Hippocampal formation (tissue), 2 donors: ENCODE results near the gene SFXN5.
A peak's percentile ranks its signal among the peaks of the same experiment; 100 is the strongest.

Experiments
- DNase-seq, 2 donors: peaks; one replicate each; lab custom pipeline; 2025; lab: John Stamatoyannopoulos, UW

Gene SFXN5

DNA sequence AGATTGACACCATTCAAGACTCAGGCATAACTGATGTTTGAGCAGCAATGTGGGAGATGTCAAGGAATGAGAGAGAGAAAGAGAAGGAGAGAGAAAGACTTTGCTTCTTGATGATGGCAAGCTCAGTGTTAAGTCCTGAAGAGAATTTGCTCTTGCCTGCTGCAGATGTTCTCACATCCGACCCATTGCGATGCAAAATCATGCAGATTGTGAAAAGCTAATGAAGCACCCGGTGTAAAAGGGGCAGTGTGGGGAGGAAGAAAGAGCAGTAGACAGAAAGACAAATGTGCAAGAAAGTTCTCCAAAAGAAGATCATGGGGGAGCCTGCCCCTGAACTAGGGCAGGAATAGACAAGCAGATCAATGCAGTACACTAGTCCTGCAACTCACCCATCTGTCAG, 96.5 kb downstream of the SFXN5 start:
- no peak for DNase-seq

GRCh38 chr2:72974436-72974754, 97.1 kb downstream of the SFXN5 start:
- DNase-seq, result no peak

DNA sequence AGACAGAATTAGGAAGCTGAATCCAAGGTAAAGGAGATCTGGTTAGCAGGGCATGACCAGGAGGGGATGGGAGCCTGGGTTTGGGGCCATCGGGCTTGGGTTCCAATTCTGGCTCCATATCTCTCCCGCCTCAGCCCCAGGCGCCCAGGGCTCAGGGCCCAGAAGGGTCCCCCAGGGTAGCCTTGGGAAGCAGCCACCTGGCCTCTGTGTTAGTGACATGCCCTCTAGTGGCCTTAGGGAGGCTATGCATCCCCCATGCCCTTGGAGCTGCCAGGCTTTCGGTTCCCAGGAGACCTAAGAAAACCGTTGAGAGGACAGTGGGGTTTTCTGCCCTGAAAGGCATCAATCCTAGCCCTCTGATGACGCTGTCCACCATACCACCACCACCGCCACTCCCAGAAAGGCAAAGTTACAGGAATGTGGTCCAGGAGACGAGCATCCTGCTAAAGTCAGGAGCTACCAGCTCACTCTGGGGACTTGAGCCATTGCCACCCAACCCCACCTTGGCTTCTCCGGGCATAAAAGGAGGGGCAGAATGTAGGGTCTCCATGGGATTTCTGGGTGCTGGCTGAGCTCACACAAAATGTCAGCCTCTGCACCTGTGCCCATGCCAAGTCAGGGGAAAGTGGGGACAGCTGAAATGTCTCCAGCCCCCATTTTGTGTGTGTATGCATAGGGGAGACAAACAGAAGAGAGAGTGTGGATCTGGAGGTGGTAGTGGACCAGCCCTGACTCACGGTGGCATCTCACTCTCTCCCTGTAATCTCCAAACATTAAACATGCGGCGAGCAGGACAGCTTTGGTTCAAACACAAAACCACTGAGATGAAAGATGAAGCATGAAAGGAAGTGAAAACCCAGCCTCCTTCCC, 97.7 kb downstream of the SFXN5 start:
- peak in 1 of 2 donors; percentile 20 for DNase-seq

DNA sequence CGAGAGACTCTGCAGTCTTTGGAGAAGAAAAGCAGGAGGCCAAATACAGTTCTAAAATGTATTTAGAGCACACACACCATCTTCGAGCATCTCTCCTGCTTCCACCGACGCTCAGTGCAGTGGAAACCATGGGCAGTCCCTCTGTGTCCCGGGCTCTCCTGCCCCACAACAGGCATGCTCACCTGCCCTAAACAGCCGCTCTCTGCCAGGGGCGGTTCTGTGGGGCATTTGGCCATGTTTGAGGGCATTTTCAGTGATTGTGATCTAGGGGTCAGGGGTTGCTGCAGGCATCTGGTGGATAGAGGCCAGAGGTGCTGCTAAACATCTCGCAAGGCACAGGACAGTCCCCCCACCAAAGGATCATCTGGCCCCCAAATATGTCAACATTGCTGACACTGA, 98.4 kb downstream of the SFXN5 start:
- DNase-seq, result no peak

DNA sequence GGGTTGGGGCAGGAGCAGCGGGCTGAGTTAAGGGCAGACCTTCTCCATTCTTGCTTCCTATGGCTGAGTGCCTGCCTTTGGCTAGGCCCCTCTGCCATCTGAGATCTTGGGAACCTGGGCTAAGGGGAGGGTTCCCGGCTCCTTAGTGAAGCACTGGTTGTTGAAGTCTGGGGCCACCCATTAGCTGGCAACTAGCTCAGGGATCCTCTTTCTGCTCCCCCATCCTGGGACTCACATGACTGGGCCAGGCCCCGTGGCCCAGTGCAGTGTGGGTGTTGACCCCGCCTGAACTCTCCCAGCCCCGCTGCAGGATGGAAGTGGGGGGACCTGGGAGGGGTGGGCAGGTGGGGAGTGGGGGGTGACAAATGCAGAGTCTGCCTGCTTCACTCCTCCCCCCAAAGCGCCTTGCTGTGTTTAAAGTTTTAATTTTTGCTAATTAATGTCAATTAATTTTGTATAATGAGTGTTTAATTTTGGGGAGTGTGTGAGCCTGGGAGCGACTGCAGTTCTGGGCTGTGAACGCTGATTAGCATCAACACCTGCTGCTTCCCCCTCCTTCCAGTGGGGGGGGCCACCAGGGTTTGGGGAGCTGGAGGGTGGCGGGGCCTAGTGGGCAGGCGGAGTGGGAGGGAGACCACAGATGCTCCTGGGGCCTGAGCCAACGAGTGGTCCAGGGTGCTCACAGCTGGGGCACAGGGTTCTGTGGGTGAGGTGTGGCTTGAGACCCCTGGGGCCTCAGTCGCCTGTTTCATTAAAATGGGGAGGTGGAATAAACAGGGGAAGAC, 99.0 kb downstream of the SFXN5 start:
- no peak for DNase-seq

DNA sequence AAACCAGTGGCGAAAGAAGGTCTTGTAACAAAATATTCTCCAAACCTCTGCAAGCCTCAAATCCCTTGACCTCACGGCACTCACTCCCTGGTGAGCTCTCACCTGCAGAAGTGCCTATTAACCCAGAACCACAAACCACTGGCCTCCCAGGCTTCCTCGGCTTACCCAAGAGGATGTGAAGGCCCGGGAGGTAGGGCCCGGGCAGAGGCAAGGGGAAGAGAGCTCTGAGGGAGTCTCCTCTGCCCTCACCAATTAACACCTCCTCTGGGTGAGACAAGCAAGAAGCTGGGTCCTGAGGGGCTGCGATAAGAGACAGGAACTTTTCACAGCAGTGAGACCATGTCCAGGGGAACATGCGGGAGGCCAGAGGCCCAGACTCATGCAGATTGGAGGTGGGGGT, 100.5 kb downstream of the SFXN5 start:
- DNase-seq, result no peak

- no peak for DNase-seq
Observed at GRCh38 chr2:72969706-72970105, 101.8 kb downstream of the SFXN5 start.

- DNase-seq, result no peak
Observed at GRCh38 chr2:72968286-72968685, 103.2 kb downstream of the SFXN5 start.

- DNase-seq, result no peak
Observed at GRCh38 chr2:72965770-72966450, 105.6 kb downstream of the SFXN5 start.

GRCh38 chr2:72965016-72965415, 106.5 kb downstream of the SFXN5 start:
- DNase-seq, result no peak

- DNase-seq, result no peak
Observed at GRCh38 chr2:72964146-72964525, 107.4 kb downstream of the SFXN5 start.

DNA sequence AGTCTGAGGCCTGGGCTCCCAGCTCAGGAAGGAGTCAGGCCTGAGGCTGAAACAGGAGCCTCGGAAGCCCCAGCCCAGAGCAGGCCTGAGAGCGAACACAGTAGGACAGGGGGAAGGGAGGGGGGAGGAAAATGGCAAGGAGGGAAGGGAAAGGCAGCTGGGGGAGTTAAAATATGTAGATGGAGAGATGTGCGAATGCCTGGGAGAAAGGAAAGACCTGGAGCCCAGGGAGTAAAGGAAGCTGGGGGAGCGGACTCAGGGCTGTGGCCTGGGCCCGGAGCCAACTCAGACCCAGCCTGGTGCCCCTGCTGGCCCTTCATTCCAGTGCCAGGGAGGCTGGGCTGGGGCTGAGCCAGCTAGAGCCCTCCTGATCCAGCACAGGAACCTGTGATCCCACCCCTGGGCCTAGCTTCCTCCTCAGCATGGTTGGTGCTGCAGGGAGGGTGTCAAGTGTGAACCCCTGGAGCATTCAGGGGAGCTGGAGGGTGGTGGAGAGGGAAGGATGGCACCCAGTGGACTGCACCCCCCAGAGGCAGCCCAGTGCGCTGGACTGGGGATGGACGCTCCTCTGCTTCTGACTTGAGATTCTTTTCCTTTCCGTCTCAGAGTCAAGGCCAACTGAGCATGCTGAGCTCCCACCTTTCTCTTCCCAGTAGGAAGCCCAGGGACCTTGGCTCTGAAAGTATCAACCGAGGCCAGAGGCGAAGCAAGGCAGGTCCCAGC, 107.9 kb downstream of the SFXN5 start:
- DNase-seq, result no peak

GRCh38 chr2:72962911-72963310, 108.6 kb downstream of the SFXN5 start:
- DNase-seq, result no peak

- no peak for DNase-seq
Observed at GRCh38 chr2:72961853-72962468, 109.6 kb downstream of the SFXN5 start.

GRCh38 chr2:72961036-72961720, 110.3 kb downstream of the SFXN5 start:
- no peak for DNase-seq

DNA sequence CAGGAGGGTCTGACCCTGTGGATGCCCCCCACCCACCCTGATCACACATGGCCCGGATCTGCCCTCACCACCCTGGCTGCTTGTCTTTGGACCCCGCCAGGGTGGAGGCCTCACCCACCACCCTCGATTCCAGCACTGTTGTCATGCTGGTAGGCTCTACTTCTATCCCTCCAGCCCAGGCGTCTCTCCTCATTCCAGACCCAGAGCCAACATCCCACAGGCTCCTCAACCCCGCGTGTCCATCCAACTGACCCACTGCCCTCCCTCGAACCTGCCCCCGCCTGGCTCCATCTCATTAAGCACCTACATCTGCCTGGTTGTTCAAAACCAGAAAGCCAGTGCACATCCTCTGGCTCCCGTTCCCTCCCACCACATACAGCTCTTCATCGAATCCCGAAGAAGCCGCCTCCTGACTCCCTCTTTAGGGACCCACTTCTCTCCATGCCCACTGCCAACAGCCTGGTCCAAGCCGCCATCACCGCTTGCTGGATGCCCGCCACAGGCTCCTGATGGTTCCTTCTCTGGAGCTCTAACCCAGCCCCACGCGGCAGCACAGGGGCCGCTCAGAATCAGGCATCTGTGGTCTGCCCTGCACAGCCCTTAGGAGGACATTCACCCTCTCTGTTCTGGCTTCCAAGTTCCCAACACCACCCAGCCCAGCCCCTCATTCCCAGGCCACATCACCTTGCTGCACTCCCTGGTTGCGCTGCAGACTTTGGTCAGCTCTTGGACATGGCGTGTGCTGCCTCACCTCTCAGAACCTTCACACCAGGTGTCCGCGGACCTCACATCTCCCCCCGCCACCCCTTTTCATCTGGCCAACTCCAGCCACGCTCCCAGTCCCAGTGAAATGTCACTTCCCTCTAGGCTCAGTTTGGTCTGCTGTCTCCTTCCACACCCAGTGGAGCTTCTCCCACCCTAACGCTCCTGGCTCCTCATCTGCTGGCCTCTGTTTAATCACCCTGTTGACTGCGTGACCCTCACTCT, 111.2 kb downstream of the SFXN5 start:
- DNase-seq, result no peak

GRCh38 chr2:72959554-72959953, 112.0 kb downstream of the SFXN5 start:
- no peak for DNase-seq

DNA sequence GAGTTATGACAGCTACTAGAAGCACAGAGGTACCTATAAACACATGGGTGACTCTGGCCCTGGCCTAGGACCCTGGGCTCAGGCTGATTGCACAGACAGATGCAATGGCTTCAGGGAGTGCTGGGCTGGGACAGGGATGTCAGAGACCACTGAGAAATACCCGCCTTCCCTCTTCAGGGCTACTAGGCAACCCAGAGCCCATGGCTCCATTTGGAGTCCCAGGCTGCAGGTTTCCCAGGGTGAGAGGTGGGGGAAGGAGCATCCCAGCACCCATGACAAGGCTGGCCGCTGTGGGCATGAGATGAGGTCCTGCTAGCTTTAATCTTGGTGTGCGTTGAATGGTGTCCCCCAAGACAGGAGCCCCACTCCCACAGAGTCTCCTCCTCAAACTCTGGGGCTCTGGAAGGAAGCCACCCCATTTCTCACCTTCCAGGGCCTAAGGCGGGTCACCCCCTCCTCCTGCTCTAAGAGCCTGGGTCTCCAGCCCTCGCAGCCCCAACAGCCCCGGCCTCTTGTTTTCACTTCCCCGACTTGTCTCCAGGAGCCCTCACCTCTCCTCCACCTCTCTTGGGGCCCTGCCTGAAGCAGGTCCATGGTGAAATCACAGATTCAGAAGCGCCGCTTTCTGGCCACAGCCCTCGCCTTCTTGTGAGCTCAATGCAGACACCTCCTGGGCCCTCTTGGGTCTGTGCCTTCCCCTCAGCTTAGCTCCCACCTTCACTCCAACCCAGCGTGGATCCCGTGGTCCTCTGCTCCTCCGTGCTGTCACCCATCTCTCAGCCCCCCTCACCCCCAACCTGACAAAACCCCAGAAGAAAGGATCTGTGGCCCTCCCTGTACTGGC, 112.7 kb downstream of the SFXN5 start:
- no peak for DNase-seq

DNA sequence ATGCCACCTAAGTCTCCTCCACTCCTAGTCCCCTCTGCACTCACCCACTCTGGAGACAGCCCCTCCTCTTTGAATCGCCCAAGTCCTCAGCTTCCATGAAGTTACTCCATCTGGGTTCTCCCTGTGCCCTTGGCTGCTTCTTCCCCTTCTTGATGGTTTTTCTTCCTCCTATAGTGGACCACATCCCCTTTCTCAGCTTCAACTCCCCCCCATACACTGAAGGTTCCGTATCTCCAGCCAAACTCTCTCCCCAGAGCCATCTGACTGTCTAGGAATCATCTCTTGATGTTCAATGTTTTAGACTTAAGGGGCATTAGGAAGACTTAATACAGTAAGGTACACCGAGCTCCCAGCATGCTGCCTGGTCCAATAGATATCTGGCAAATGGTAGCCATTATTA, 114.6 kb downstream of the SFXN5 start:
- peak in 1 of 2 donors; percentile 8 for DNase-seq
